ENCODE data around the gene CANX.
"Not testable (repeated sequence)": the region's sequence is repeated elsewhere in the genome, so short reads cannot be mapped to it uniquely, and the experiment has no call there.

Gene CANX

GRCh38 chr5:179699616-179700237 lies 960 bp downstream of the CANX start:
- no peak for DNase-seq

DNA sequence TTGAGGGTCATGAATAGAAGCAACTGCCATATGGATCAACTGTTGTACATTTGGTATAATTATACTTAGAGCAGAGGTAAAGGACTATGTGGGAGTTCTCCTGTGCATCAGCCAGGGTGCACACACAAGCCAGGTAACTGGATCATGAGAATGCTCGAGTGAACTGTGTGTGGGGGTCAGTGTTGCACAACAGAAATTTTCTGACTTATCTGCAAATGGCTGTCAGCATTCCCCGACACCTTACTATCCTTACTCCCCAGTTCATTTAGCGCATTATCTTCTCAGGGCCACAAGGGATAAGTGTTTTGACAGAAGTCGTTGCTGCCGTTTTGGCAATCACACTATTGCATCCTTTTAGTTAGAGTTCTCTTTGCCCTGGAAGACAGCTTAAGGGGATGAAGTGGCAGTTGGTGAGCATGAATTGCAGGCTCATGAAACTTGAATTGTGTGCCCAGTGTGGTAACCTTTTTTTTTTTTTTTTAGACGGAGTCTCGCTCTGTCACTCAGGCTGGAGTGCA lies 1.7 kb downstream of the CANX start:
- DNase-seq: no peak

DNA sequence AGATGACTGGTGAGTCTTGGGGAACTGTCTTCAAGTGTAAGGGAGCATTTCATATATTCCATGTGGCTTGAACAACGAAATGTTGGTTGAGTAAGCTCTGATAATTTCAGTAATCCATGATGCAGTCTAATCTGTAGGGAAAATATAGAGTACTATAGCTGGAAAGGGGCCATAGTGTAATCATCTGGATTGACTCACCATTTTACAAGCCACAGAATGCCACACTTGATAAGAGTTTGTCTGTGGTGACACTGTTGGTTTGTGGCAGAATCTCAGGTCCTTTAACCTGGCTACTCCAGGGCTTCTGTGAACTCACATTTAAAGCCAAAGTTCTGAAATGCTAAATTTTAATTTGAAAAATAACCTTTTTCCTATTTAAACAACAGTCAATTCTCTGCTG lies 17.5 kb downstream of the CANX start:
- no peak for DNase-seq

- no peak for DNase-seq
Observed at GRCh38 chr5:179720222-179720621, 21.5 kb downstream of the CANX start.

DNA sequence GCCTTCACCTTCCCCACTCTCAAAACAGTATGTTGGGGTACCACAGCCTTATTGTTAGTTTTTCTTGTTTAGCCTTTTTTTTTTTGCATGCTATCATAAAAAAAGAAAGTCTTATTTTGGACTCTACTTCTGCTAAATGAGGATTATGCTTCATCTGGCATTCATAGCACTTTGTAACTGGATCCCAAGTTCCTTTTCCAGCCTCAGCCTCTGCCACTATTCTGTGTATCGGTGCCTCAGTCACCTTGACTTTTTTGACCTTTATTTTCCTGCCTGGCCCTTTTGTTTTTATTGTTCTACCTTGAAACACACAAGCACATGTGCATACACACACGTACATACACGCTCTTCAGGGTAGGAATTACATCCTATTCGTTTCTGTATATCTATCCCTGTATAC lies 25.4 kb downstream of the CANX start:
- DNase-seq: no peak

DNA sequence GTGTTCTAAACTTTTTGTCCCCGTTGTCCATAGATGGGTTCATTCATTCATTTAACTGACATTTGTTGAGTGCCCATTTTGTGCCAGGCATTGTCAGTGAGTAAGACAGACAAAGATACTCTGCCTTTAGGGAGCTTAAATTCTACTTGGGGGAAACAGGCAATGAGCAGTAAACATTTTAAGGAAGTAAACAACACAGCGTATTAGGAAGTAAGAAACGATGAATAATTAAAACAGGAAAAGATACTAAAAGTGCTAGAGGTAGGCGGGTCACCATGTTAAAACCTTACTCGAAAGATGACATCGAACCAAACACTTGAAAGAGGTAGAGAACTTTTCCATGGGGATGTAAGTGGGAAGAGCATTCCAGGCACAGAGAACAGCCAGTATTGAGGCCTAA lies 28.3 kb downstream of the CANX start:
- no peak for DNase-seq

DNA sequence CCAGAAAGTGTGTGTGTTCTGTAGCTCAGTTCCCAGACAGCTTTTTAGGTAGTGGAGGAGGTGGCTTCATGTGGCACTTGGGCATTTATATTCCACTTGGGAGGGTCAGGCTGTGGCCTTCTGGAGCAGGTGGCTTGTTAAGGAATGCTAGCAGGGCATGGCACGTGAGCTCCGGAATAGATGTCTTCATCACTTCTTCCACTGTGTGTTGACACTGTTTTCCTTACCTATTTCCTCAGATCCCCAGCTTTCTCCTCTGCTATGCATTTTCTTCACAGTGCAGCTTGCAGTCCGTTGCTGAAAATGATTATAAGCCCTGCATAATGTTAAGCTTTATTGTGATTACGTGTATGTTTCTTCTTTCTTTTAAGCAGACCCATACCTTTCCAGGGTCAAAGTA lies 30.5 kb downstream of the CANX start:
- no peak for DNase-seq

DNA sequence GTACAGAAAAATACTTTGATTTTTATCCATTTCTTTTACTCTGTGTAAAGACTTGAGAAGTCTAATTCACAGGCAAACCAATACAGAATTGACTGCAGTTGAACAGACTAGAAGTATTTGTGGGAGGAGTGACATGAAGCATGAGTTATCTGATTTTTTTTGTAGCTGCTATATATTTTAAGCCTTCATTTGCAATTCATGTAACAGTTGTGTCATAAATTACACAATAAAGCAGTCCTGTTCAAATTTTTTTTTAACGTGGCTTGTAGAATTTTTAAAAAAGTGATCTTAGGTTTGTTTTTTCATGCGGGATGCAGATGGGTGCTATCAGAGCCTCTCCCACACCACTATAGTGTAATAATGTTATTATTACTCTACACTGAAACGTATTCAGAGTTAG lies 31.0 kb downstream of the CANX start:
- DNase-seq: no peak

DNA sequence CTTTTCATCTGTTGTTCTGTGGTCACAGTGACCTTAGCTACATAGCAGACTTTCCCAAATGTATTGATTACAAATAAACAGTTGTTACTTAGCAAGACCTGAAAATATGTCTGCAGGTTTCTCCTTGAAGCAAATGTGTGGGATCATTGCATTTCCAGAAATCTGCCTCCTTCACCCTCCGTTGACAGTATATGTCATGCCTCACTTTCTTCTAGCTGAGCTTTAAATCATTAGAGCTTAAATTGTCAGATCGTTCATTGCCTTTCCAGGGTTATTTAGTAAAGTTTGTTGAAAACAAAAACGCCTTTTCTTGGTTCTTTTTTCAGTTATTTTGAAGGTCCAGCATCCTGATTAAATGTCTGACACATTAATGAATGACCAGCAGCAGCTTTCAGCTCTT lies 31.6 kb downstream of the CANX start:
- no peak for DNase-seq

DNA sequence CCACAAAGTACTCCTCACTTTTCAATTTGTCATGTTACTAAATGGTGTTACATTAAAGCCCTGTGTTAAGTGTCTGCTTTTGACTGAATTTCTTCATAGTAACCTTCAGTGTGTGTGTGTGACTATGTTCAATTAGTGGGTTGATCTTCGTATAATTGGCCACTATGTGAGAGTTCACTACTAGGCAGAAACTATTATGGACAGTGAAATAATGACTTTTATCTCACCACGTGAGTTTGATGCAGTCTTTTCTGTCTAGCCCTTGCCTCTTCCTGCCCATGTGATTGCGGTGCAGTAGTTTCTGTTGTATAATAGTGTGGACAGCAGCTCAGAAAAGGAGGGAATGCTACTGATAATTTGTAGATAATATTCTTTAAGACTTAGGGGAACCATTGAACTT lies 32.1 kb downstream of the CANX start:
- DNase-seq: no peak

DNA sequence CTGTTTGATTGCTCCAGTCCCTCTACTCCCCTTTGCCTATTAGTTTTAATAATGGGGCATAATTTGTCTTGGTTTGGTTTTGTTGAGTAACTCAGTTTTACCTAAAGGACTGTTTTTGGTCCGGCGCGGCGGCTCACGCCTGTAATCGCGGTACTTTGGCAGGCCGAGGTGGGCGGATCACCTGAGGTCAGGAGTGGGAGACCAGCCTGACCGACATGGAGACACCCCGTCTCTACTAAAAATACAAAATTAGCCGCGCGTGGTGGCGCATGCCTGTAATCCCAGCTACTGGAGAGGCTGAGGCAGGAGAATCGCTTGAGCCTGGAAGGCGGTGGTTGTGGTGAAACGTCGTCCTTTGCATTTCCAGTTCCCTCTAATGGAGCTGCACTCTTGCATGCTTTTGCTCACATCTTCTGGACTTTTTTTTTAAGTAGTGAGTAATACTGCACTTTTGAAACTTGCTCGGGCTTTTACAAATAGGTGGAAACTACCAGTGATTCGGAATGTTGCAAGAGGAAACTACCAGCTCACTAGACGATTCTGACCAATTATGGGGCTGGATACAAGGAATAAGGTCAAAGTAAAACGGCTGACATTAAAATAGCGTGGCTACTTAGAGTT lies 33.1 kb downstream of the CANX start:
- no peak for DNase-seq

- peak; percentile 100 for DNase-seq
Observed at GRCh38 chr5:179732412-179732917, 33.7 kb downstream of the CANX start, which contains the start of gene MAML1. TSS of gene MAML1 (plus strand) at chr5:179732822. CDS start at chr5:179733113, 291 bp downstream.

- DNase-seq: peak in 1 of 2 donors; percentile 54
Observed at GRCh38 chr5:179732918-179733771, 34.4 kb downstream of the CANX start.

DNA sequence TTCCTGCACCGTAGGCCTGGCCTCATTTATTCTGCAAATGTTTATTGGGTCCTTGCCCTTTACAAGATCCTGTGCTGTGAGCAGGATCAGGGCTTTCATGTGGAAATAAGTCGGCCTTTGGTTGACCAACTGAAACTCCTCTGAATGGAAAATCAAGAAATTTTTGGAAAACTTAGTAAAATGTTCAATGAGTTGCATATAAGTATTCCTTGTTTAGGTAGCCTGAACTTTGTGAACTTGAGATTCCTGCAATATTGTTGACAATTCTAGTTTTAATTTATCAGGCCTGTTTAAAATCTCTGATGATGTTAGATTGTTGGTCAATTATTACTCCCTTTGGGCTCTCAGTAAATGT lies 35.0 kb downstream of the CANX start:
- DNase-seq: no peak

DNA sequence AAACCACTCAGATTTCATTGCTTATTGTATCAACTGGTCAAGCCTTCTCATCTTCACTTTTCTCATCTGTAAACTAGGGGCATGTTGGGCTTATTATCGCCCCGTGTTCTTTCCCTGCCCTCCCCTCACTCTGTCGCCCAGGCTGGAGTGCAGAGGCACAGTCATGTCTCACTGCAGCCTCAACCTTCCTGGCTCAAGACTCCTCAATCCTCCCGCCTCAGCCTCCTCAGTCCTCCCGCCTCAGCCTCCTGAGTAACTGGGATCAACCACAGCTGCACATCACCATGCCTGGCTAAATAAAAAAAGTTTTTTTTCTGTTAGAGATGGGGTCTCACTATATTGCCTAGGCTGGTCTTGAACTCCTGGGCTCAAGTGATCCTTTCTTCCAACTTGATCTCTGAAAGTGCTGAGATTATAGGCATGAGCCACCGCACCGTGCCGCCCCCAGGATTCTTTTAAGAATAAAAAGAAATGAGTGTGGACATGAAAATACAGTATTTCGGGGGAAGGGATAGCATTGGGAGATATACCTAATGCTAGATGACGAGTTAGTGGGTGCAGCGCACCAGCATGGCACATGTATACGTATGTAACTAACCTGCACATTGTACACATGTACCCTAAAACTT lies 35.9 kb downstream of the CANX start:
- DNase-seq: no peak

DNA sequence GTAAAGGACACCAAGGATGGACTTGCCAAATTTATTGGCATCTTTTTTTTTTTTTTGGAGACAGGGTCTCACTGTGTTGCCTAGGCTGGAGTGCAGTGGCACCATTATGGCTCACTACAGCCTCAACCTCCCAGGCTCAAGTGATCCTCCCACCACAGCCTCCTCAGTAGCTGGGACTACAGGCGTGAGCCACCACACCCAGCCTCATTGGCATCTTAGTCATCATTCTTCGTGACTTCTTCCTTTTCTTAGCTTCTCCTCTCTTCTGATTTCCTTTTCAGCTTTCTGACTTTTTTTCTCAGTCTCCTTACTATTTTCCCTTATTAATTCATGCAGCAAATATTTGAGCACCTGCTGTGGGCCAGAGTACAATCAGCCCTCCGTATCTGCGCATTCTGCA lies 40.0 kb downstream of the CANX start:
- DNase-seq: no peak

DNA sequence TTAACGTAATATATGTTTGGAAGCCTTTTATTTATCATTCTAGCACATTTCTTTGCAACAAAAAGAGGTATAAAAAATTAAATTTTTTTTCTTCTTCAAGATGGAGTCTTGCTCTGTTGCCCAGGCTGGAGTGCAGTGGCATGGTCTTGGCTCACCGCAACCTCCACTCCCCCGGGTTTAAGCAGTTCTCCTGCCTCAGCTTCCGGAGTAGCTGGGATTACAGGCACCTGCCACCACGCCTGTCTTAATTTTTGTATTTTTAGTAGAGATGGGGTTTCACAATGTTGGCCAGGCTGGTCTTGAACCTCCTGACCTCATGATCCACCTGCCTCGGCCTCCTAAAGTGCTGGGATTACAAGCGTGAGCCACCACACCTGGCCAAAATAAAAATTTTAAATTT lies 45.3 kb downstream of the CANX start:
- not testable (repeated sequence) for DNase-seq

DNA sequence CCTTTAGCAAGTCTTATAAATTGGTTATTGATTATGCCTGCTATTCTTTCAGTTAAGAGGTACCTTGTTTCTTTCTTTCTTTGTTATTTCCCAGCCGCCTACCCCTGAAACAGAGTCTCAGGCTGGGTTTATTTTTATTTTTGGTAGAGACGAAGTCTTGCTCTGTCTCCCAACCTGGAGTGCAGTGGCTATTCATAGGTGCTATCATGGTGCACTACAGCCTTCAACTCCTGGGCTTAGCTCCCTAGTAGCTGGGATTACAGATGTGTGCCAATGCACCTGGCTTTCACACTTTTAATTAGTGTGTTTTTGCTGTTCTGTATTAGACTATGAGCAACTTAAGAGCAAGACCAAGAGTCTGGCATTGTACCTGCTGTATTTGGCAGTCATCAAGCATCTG lies 48.1 kb downstream of the CANX start:
- no peak for DNase-seq

DNA sequence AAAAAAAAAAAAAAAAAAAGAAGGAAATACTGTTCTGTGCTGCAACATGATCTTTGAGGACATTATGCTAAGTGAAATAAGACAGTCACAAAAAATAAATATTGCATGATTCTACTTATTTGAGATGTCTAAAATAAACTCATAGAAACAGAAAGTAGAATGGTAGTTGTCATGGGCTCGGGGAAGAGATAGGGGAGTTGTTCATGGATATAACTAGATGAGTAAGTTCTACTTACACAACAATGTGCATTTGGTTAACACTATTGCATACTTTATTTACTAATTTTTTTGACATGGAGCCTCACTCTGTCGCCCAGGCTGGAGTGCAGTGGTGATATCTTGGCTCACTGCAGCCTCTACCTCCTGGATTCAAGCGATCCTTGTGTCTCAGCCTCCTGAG lies 49.0 kb downstream of the CANX start:
- no peak for DNase-seq

- DNase-seq: no peak
Observed at GRCh38 chr5:179749857-179750508, 51.2 kb downstream of the CANX start.

GRCh38 chr5:179753971-179754370 lies 55.2 kb downstream of the CANX start:
- no peak for DNase-seq

DNA sequence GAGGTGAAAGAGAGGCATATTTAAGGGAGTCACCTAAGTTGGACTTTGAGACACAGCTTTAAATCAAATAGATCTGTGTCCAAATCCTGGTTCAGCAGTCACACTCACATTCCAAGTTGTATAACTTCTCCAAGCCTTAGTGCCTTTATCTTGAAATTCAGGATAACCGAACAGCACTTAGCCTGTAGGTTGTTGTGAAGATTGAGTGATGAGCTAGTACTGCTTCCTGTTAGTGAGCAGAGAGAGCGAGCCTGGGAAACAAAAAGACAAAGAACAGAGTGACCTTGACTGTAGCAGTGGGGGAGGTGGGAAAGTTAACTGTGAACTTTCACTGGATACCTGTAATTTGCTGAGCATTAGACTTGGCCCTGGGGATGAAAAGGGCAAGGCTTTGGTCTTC lies 56.3 kb downstream of the CANX start:
- DNase-seq: no peak

DNA sequence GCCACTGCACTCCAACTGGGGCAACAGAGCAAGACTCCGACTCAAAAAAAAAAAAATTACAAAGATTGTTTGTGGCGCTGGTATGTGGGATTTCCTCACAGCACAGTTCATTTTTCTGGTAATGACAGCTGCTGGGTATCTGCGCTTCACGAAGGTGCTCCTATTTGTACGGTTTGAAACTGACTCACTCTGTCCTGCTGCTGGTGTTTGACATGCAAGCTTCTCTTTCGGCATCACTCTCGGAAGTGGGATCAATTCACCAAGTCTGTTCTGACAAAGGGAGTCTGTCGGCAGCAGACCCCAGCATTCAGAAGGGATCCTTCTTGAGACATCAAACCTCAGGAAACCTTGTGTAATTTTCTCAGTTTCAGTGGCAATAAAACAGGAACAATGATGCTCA lies 60.2 kb downstream of the CANX start:
- no peak for DNase-seq

Measured in hippocampal formation (tissue), 2 donors.